H9 (cell line): Measurements from ENCODE around the gene CREG2. TPM values are rescaled to one million over a fixed set of nuclear protein-coding genes. Genes with fewer than 3 reads are reported as not detected.

Source experiments
- DNase-seq: peaks from one replicate; pipeline ENCODE4 v3.0.0-alpha.2; 2017
- H2AFZ ChIP-seq: one replicate; pipeline ENCODE4 v1.6.1; 2013; ENCODE audit warnings: mild to moderate bottlenecking, low read length, control low read depth, moderate library complexity
- H2AK5ac ChIP-seq: 2 replicates; pipeline ENCODE4 v1.6.1; 2013; ENCODE audit warnings: low read length, control low read depth, mixed read lengths; ENCODE audit not compliant: insufficient read length
- H2BK120ac ChIP-seq: one replicate; pipeline ENCODE4 v1.6.1; 2013; ENCODE audit warnings: low read depth, mild to moderate bottlenecking, low read length, control low read depth, inconsistent platforms; ENCODE audit not compliant: poor library complexity, severe bottlenecking
- H2BK12ac ChIP-seq: 2 replicates; pipeline ENCODE4 v1.6.1; 2013; ENCODE audit warnings: low read length, control low read depth, mixed read lengths, low read depth; ENCODE audit not compliant: insufficient read length
- H2BK15ac ChIP-seq: 2 replicates; pipeline ENCODE4 v1.6.1; 2013; ENCODE audit warnings: low read depth, low read length, control low read depth
- H2BK20ac ChIP-seq: one replicate; pipeline ENCODE4 v1.6.1; 2013; ENCODE audit warnings: low read depth, mild to moderate bottlenecking, low read length, control low read depth, inconsistent platforms; ENCODE audit not compliant: poor library complexity, severe bottlenecking
- H2BK5ac ChIP-seq: 2 replicates; pipeline ENCODE4 v1.6.1; 2013; ENCODE audit warnings: low read length, control low read depth, mixed read lengths; ENCODE audit not compliant: insufficient read length
- H3K14ac ChIP-seq: 2 replicates; pipeline ENCODE4 v1.6.1; 2013; ENCODE audit warnings: low read length, control low read depth; ENCODE audit not compliant: insufficient read depth
- H3K18ac ChIP-seq: 2 replicates; pipeline ENCODE4 v1.6.1; 2013; ENCODE audit warnings: low read depth, mild to moderate bottlenecking, mixed read lengths, low read length, control low read depth; ENCODE audit not compliant: insufficient read length
- H3K23ac ChIP-seq: 2 replicates; pipeline ENCODE4 v1.6.1; 2013; ENCODE audit warnings: low read length, control low read depth, mixed read lengths, low read depth; ENCODE audit not compliant: insufficient read length
- H3K23me2 ChIP-seq: 2 replicates; pipeline ENCODE4 v1.6.1; 2013; ENCODE audit warnings: low read depth, mild to moderate bottlenecking, mixed read lengths, low read length, control low read depth; ENCODE audit not compliant: insufficient read length, poor library complexity, severe bottlenecking
- H3K27ac ChIP-seq: 2 replicates; pipeline ENCODE4 v1.5.1; 2013; ENCODE audit warnings: low read length, control low read depth, mixed read lengths, low read depth; ENCODE audit not compliant: insufficient read length
- H3K27me3 ChIP-seq: 2 replicates; pipeline ENCODE4 v1.6.1; 2013; ENCODE audit warnings: low read length, control low read depth, inconsistent platforms; ENCODE audit not compliant: insufficient read depth
- H3K4ac ChIP-seq: 2 replicates; pipeline ENCODE4 v1.6.1; 2013; ENCODE audit warnings: low read depth, mild to moderate bottlenecking, control low read depth, inconsistent platforms, low read length, moderate library complexity
- H3K4me1 ChIP-seq: 2 replicates; pipeline ENCODE4 v1.6.1; 2013; ENCODE audit warnings: low read length, control low read depth, inconsistent platforms; ENCODE audit not compliant: insufficient read depth
- H3K4me2 ChIP-seq: 2 replicates; pipeline ENCODE4 v1.6.1; 2013; ENCODE audit warnings: low read length, control low read depth, mixed read lengths; ENCODE audit not compliant: insufficient read length, insufficient read depth
- H3K56ac ChIP-seq: 2 replicates; pipeline ENCODE4 v1.6.1; 2013; ENCODE audit warnings: low read depth, mild to moderate bottlenecking, mixed read lengths, low read length, control low read depth; ENCODE audit not compliant: insufficient read length
- H3K79me1 ChIP-seq: 2 replicates; pipeline ENCODE4 v1.6.1; 2013; ENCODE audit warnings: low read depth, mild to moderate bottlenecking, moderate library complexity, low read length, control low read depth, inconsistent platforms; ENCODE audit not compliant: insufficient read depth, poor library complexity, severe bottlenecking
- H3K79me2 ChIP-seq: 2 replicates; pipeline ENCODE4 v1.6.1; 2013; ENCODE audit warnings: low read length, control low read depth, inconsistent platforms; ENCODE audit not compliant: insufficient read depth
- H3K9ac ChIP-seq: 2 replicates; pipeline ENCODE4 v1.6.1; 2013; ENCODE audit warnings: low read length, control low read depth, mixed read lengths; ENCODE audit not compliant: insufficient read length; ENCODE audit errors: extremely low read depth
- H3K9me3 ChIP-seq: one replicate; pipeline ENCODE4 v1.6.1; 2013; ENCODE audit warnings: low read depth, low read length, inconsistent platforms; ENCODE audit not compliant: control insufficient read depth
- H3T11ph ChIP-seq: one replicate; pipeline ENCODE4 v1.6.1; 2013; ENCODE audit warnings: mild to moderate bottlenecking, low read length, control low read depth, inconsistent platforms
- H4K20me1 ChIP-seq: one replicate; pipeline ENCODE4 v1.6.1; 2013; ENCODE audit not compliant: control insufficient read depth, insufficient read length, insufficient read depth
- H4K5ac ChIP-seq: 2 replicates; pipeline ENCODE4 v1.6.1; 2013; ENCODE audit warnings: low read depth, mild to moderate bottlenecking, mixed read lengths, low read length, control low read depth; ENCODE audit not compliant: insufficient read length
- H4K8ac ChIP-seq: replicated peaks from 2 replicates; pipeline ENCODE4 v1.6.1; 2013; ENCODE audit warnings: low read length, control low read depth, mixed read lengths, low read depth; ENCODE audit not compliant: insufficient read length
- H4K91ac ChIP-seq: 2 replicates; pipeline ENCODE4 v1.6.1; 2013; ENCODE audit warnings: low read depth, mild to moderate bottlenecking, moderate library complexity, mixed read lengths, low read length, control low read depth; ENCODE audit not compliant: insufficient read length
- H3K27ac Mint-ChIP-seq, 3 experiments: 2 replicates in 2 of 3; 3 replicates in 1 of 3; pipeline ENCODE4 v1.8.0; 2020 to 2021; ENCODE audit warnings: mixed read lengths in 3 of 3, mild to moderate bottlenecking in 1 of 3, moderate library complexity in 1 of 3
- H3K27me3 Mint-ChIP-seq: 2 replicates; pipeline ENCODE4 v1.8.0; 2021; ENCODE audit warnings: low read depth, mild to moderate bottlenecking, moderate library complexity, mixed read lengths
- H3K36me3 Mint-ChIP-seq, 3 experiments: 2 replicates in 2 of 3; 3 replicates in 1 of 3; pipeline ENCODE4 v1.8.0; 2020 to 2021; ENCODE audit warnings: low read depth in 3 of 3, mixed read lengths in 3 of 3; ENCODE audit not compliant: insufficient read depth in 1 of 3
- H3K4me1 Mint-ChIP-seq, 2 experiments: 2 replicates each; pipeline ENCODE4 v1.8.0; 2020; ENCODE audit warnings: mixed read lengths in 2 of 2
- H3K4me3 Mint-ChIP-seq, 2 experiments: 2 replicates in 1 of 2; 3 replicates in 1 of 2; pipeline ENCODE4 v1.8.0; 2020 to 2021; ENCODE audit warnings: mild to moderate bottlenecking in 2 of 2, mixed read lengths in 2 of 2, moderate library complexity in 1 of 2
- H3K9me3 Mint-ChIP-seq, 2 experiments: 2 replicates in 1 of 2; 3 replicates in 1 of 2; pipeline ENCODE4 v1.8.0; 2020; ENCODE audit warnings: mild to moderate bottlenecking in 2 of 2, mixed read lengths in 2 of 2, moderate library complexity in 1 of 2
- WGBS: extraction: QIAGEN DNeasy Blood & Tissue Kit; methylation state at CpG from one replicate; pipeline ENCODE4 v1.1.7; 2013; ENCODE audit warnings: missing lambda C conversion rate, low lambda C conversion rate, mixed read lengths; ENCODE audit not compliant: insufficient read length; ENCODE audit errors: extremely low coverage; 5-methylcytosine and 5-hydroxymethylcytosine counted together
- total RNA-seq: library from RNA; stranded (reverse); gene quantifications from 2 replicates; pipeline ENCODE4 v1.2.1, GENCODE V29; 2021
- TF ChIP-seq, protein P1 (sequence below): fragments of 200-600 bp; sonication (generic); conservative IDR thresholded peaks from 3 replicates; pipeline ENCODE4 v1.8.0; 2021; ENCODE audit warnings: antibody characterized with exemption, mild to moderate bottlenecking

Gene CREG2
- total RNA-seq, 1 experiment from 2014 or later, result 0.77 TPM

DNA sequence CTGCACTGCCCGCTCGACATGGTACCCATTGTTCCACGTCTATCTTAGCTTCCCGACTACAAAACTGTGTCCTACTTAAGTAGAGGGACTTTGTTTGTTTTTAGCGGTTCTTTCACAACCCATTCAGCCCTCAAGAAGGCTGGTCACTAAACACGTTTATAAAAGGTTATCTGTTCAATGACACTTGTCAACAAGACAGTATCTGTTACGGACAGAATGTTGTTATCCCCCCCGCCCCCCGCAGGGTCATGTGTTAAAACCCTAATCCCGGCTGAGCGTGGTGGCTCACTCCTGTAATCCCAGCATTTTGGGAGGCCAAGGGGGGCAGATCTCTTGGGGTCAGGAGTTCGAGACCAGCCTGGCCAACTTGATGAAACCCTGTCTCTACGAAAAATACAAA, 40.4 kb upstream of the CREG2 start:
- H3K14ac ChIP-seq, result no peak overlapping the region
- H3K27ac ChIP-seq, result no peak overlapping the region
- no peaks in the 10 kb centered on the region for H3K4me1 ChIP-seq
- no peak overlapping the region for H2BK120ac ChIP-seq
- no peak overlapping the region for H3K27ac Mint-ChIP-seq
- H2BK20ac ChIP-seq, result no peak overlapping the region
- no peaks in the 10 kb centered on the region for H3K27me3 ChIP-seq
- no peaks in the 10 kb centered on the region for H3K9me3 Mint-ChIP-seq
- no peak overlapping the region for H2BK15ac ChIP-seq
- H3K4me2 ChIP-seq, result no peak overlapping the region
- no peaks in the 10 kb centered on the region for H3K23me2 ChIP-seq
- H3K4me1 Mint-ChIP-seq, result peaks cover 0 to 6% of the 10 kb centered on the region in 2 experiments; a peak in 3 of 4 replicates
- H3K79me1 ChIP-seq, result no peaks in the 10 kb centered on the region
- H3K4ac ChIP-seq, result no peak overlapping the region
- H3K56ac ChIP-seq, result no peak overlapping the region
- no peak overlapping the region for H3K4me3 Mint-ChIP-seq
- no peak overlapping the region for H2AFZ ChIP-seq
- H3K18ac ChIP-seq, result no peak overlapping the region
- DNase-seq, result no peak
- H4K8ac ChIP-seq, result no peak overlapping the region
- H4K5ac ChIP-seq, result no peak overlapping the region
- H2BK5ac ChIP-seq, result no peak overlapping the region
- no peaks in the 10 kb centered on the region for H4K20me1 ChIP-seq
- no peaks in the 10 kb centered on the region for H3K9me3 ChIP-seq
- no peaks in the 10 kb centered on the region for H3K79me2 ChIP-seq
- H2AK5ac ChIP-seq, result no peak overlapping the region
- no peak overlapping the region for H2BK12ac ChIP-seq
- H3K36me3 Mint-ChIP-seq, result no peaks in the 10 kb centered on the region
- WGBS, result no CpG with 5 or more reads among the region's 13 CpGs
- 0 out of 2 replicates have a peak, but pooled peaks cover 2% of the 10 kb centered on the region for H3K27me3 Mint-ChIP-seq
- H3K9ac ChIP-seq, result no peak overlapping the region
- H3T11ph ChIP-seq, result no peak overlapping the region
- TF ChIP-seq, protein P1, sequence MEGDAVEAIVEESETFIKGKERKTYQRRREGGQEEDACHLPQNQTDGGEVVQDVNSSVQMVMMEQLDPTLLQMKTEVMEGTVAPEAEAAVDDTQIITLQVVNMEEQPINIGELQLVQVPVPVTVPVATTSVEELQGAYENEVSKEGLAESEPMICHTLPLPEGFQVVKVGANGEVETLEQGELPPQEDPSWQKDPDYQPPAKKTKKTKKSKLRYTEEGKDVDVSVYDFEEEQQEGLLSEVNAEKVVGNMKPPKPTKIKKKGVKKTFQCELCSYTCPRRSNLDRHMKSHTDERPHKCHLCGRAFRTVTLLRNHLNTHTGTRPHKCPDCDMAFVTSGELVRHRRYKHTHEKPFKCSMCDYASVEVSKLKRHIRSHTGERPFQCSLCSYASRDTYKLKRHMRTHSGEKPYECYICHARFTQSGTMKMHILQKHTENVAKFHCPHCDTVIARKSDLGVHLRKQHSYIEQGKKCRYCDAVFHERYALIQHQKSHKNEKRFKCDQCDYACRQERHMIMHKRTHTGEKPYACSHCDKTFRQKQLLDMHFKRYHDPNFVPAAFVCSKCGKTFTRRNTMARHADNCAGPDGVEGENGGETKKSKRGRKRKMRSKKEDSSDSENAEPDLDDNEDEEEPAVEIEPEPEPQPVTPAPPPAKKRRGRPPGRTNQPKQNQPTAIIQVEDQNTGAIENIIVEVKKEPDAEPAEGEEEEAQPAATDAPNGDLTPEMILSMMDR, result no peak
- no peak overlapping the region for H3K23ac ChIP-seq
- H4K91ac ChIP-seq, result no peak overlapping the region
